Uterine smooth muscle cell (primary cell): ENCODE data around the gene E2F6. TPM values are rescaled to one million over a fixed set of nuclear protein-coding genes. Genes with fewer than 3 reads are reported as not detected.

Source experiments
- total RNA-seq: library from RNA; depleted of rRNA; stranded (reverse); fragments of >200 nt; gene quantifications from 2 replicates; pipeline ENCODE4 v1.2.3, GENCODE V29; 2014

E2F6 gene, protein sequence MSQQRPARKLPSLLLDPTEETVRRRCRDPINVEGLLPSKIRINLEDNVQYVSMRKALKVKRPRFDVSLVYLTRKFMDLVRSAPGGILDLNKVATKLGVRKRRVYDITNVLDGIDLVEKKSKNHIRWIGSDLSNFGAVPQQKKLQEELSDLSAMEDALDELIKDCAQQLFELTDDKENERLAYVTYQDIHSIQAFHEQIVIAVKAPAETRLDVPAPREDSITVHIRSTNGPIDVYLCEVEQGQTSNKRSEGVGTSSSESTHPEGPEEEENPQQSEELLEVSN
- total RNA-seq, result 12.4 and 13.8 TPM in 2 replicates

DNA sequence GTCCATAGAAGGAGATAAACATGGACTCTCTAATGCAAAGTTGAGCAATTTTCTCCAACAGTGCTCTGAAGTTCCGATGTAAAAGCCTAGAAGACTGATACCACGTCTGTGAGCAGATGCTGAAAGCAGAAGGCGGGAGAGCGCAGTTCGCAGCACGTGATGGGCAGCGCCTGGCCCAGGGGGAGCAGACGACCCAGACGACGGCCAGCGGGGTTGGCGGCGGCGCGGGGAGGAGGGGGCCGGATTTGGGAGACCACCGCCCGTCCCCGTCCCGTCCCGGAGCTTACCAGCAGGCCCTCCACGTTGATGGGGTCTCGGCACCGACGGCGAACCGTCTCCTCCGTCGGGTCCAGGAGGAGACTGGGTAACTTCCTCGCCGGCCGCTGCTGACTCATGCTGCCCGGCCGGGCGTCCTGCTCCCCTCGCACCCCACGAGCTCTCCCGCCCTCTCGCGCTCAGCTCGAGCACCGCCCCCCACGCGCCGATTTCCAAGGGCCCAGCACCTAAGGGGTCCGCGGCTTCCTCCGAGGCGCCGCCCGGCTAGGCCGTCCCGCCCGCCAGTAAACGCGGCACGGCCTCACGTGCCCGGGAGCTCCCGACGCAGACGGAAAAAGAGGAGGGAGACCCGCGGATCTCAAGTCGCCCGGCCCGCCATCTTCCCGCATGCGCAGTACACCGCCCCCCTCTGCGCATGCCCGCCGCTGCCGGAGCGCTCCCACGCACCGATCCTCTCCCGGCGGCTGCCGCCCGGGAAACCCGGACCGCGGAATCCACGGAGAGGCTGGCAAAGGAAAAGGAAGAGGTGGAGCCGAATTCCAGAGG lies at the start of gene E2F6:
E2F6 (minus strand) TSS at position 677 of the 822 bp plus-strand sequence; CDS start at position 395, 282 bp downstream.

Other genes starting within 250 kb of the E2F6 start
- gene ROCK2, start 121.5 kb downstream of the E2F6 start, total RNA-seq, result 50.9 TPM in 2 replicates
- gene GREB1, start 67.9 kb upstream of the E2F6 start, total RNA-seq, result 1.8 and 3.0 TPM in 2 replicates
- not detected in 2 replicates for gene NTSR2, start 204.0 kb upstream of the E2F6 start, total RNA-seq